Testis (tissue), 2 donors: ENCODE results near the gene USP47.

Experiments
- CTCF ChIP-seq, 3 experiments: fragments of 450-650 bp in 2 of 3; fragments of 200-600 bp in 1 of 3; sonication (generic) in 1 of 3; IDR thresholded peaks; one replicate each; pipeline ENCODE4 v1.5.1; 2016 to 2019; ENCODE audit warnings: antibody characterized with exemption in 3 of 3, mild to moderate bottlenecking in 2 of 3, moderate library complexity in 1 of 3
- POLR2A ChIP-seq: fragments of 450-650 bp; IDR thresholded peaks from one replicate; pipeline ENCODE4 v1.6.1; 2017; ENCODE audit warnings: antibody characterized with exemption, mild to moderate bottlenecking, moderate library complexity

- TF ChIP-seq CTCF (IDR thresholded peaks at IDR 0.05) (no peak), POLR2A (no peak)
Observed at GRCh38 chr11:11967669-11968510, 126.1 kb downstream of the USP47 start.
